Superior temporal gyrus (tissue), 1 donor: ENCODE measurements around the gene IL36RN.
"Not testable (repeated sequence)": the region's sequence is repeated elsewhere in the genome, so short reads cannot be mapped to it uniquely, and the experiment has no call there.

Experiments used
- DNase-seq: peaks from one replicate; pipeline ENCODE4 v3.0.0-alpha.2; 2016; ENCODE audit errors: extremely low spot score

Gene IL36RN

GRCh38 chr2:113075030-113075429 is 16.0 kb downstream of the IL36RN start:
- no peak for DNase-seq

- DNase-seq: no peak
These were observed 16.6 kb downstream of the IL36RN start for GRCh38 chr2:113075600-113075999.

DNA sequence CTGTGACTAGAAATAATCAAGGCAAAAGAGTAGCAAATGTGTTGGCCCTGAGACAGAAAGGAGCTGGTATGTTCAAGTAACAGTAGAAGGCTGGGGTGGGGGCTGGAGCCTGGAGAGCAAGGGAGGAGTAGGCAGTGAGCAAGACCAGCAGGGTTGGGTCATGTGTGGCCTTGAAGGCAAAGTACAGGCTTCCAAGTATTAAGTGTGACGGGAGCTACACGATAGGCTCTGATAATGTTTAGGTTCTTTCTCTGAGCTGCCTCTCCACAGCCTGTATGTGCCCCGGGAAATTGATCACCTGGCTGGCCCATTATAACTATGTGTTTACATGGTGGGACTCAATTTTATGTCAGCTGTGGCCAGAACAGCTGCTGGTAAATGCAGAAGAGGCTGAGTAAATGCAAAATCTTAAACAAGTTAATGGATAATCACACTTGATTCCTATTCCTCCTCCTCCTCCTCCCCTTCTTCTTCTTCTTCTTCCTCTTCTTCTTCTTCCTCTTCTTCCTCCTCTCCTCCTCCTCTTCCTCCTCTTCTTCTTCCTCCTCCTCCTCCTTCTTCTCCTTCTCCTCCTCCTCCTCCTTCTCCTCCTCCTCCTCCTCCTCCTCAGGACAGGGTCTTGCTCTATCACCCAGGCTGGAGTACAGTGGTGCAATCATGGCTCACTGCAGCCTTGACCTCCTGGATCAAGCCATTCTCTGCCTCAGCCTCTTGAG is 18.1 kb downstream of the IL36RN start:
- DNase-seq: no peak

- no peak for DNase-seq
These were observed 18.9 kb downstream of the IL36RN start for GRCh38 chr2:113077921-113078320.

- no peak for DNase-seq
These were observed 19.4 kb downstream of the IL36RN start for GRCh38 chr2:113078350-113078839.

DNA sequence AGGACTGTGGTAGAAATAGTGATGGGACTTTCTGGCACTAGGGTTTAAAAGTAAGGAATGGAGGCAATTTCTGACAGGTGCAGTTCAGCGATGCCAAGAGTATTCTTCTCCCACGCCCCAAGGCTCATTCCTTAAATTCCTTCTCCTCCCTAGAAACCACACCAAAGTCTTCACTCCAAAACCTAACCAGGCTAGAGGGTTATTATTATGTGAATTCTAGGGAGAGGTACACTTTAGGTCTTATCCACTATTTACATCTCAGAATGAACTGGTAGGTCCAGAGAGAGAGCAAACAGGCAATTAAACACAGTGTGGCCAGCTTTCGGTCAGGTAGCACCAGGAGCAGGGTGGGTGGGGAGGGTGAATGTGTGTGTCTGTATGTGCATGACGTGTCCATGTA is 20.1 kb downstream of the IL36RN start:
- DNase-seq: no peak

- no peak for DNase-seq
These were observed 21.1 kb downstream of the IL36RN start for GRCh38 chr2:113080134-113080533.

DNA sequence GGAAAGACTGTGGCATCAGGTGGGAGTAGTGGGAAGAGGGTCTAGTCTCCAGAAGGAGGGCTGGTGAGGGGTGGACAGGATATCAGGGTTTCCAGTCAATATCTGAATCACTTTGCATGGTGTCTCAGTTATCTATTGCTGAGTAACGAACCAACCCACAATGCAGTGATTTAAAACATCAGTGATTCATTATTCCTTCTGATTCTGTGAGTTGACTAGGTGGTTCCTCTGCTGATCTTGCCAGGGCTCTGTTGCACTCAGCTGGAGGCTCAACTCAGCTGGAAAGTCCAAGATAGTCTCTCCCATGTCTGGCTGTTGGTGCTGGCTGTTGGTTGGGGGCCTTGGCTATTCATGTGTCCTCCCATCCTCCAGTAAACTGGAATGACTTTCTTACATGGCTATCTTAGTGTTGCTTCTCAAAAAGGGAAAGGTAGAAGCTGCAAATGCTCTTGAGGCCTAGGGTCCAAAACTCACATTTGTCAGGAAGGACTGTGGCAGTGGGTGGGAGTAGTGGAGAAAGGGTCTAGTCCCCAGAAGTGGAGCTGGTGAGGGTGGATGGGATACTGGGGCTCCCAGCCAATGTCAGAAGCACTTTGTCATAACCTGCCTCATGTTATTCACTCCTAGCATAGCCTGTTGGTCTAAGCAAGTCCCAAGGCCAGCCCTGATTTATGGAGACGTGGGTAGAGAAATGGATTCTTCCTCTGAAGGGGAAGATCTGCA is 22.7 kb downstream of the IL36RN start:
- DNase-seq: no peak

- no peak for DNase-seq
These were observed 24.3 kb downstream of the IL36RN start for GRCh38 chr2:113083296-113083695.

- DNase-seq: no peak
These were observed 25.4 kb downstream of the IL36RN start for GRCh38 chr2:113084249-113085000.

- DNase-seq: no peak
These were observed 26.5 kb downstream of the IL36RN start for GRCh38 chr2:113085542-113085941.

GRCh38 chr2:113088213-113088992 is 29.4 kb downstream of the IL36RN start:
- DNase-seq: no peak

GRCh38 chr2:113089916-113090315 is 30.9 kb downstream of the IL36RN start:
- no peak for DNase-seq

GRCh38 chr2:113091231-113091896 is 32.4 kb downstream of the IL36RN start:
- DNase-seq: no peak

GRCh38 chr2:113092864-113093612 is 34.0 kb downstream of the IL36RN start:
- DNase-seq: no peak

DNA sequence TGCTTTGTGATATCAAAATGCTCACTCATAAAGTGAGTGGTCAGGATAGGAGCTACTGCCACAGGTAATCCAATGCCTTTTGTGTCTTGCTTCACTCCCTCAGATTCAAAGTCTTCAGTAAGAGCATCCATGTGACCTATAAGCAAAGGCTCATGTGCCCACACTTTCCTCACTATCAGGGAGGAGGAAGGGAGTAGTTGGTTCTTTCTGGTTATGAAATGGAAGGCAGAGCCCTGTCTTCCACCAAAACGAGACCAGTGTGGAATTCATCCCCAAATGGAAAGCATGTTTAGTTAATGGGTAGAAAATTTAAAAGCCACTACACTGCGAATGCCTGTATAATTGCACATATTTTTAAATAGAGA is 34.6 kb downstream of the IL36RN start:
- DNase-seq: no peak

DNA sequence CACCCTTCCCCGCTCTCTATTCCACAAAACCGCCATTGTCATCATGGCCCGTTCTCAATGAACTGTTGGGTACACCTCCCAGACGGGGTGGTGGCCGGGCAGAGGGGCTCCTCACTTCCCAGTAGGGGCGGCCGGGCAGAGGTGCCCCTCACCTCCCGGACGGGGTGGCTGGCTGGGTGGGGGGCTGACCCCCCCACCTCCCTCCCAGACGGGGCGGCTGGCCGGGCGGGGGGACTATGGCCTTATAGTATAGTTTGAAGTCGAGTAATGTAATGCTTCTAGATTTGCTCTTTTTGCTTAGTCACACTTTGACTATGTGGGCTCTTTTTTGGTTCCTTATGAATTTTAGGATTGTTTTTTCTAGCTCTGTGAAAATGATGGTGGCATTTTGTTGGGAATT is 37.3 kb downstream of the IL36RN start:
- not testable (repeated sequence) for DNase-seq

DNA sequence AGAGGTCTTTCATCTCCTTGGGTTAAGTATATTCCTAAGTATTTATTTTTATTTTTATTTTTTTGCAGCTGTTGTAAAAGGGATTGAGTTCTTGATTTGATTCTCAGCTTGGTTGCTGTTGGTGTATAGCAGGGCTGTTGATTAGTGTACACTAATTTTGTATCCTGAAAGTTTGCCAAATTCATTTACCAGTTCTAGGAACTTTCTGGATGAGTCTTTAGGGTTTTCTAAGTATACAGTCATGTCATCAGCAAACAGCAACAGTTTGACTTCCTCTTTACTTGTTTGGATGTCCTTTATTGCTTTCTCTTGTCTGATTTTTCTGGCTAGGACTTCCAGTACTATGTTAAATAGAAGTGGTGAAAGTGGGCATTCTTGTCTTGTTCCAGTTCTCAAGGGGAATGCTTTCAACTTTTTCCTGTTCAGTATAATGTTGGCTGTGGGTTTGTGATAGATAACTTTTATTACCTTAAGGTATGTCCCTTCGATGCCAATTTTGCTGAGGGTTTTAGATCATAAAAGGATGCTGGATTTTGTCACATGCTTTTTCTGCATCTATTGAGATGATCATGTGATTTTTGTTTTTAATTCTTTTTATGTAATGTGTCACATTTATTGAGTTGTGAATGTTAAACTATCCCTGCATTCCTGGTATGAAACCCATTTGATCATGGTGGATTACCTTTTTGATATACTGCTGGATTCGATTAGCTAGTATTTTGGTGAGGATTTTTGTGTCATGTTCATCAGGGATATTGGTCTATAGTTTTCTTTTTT is 38.0 kb downstream of the IL36RN start:
- DNase-seq: not testable (repeated sequence)

DNA sequence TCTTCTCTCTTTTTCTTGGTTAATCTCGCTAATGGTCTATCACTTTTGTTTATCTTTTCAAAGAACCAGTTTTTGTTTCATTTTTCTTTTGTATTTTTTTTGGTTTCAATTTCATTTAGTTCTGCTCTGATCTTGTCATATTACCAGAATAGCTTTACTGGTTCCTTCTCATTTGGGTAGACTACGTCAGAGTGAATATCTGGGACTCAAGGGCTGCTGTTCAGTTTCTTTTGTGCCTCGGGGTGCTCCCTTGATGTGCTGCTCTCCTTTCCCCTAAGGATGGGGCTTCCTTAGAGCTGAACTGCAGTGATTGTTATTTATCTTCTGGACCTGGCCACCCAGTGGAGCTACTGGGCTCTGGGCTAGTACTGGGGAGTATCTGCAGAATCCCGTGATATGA is 39.0 kb downstream of the IL36RN start:
- DNase-seq: no peak

- no peak for DNase-seq
These were observed 39.5 kb downstream of the IL36RN start for GRCh38 chr2:113098532-113098931.
